IgD-negative memory B cell (primary cell): ENCODE results near the gene CIB2. TPM values are rescaled to one million over a fixed set of nuclear protein-coding genes. Genes with fewer than 3 reads are reported as not detected.
"Not testable (repeated sequence)": the region's sequence is repeated elsewhere in the genome, so short reads cannot be mapped to it uniquely, and the experiment has no call there.

Experiments used
- H3K27ac Mint-ChIP-seq, 3 donors: one replicate each; pipeline ENCODE4 v1.8.0; 2020 to 2022; ENCODE audit warnings: mild to moderate bottlenecking in 3 of 3, mixed read lengths in 3 of 3, moderate library complexity in 1 of 3
- H3K27me3 Mint-ChIP-seq: one replicate; pipeline ENCODE4 v1.8.0; 2021; ENCODE audit warnings: mixed read lengths
- H3K36me3 Mint-ChIP-seq: one replicate; pipeline ENCODE4 v1.8.0; 2020; ENCODE audit warnings: mild to moderate bottlenecking, mixed read lengths
- H3K4me1 Mint-ChIP-seq, 3 donors: one replicate each; pipeline ENCODE4 v1.8.0; 2020 to 2022; ENCODE audit warnings: mixed read lengths in 3 of 3, mild to moderate bottlenecking in 1 of 3
- H3K4me3 Mint-ChIP-seq, 4 donors: one replicate each; pipeline ENCODE4 v1.8.0; 2020 to 2022; ENCODE audit warnings: mild to moderate bottlenecking in 4 of 4, mixed read lengths in 4 of 4, moderate library complexity in 3 of 4
- H3K9me3 Mint-ChIP-seq, 3 donors: one replicate each; pipeline ENCODE4 v1.8.0; 2020 to 2021; ENCODE audit warnings: mixed read lengths in 3 of 3, mild to moderate bottlenecking in 1 of 3
- polyA plus RNA-seq: library from polyadenylated mRNA; unstranded; fragments of 300-500 nt; fragmentation: Illumina TruSeq; gene quantifications from one replicate; pipeline ENCODE4 v1.2.3, GENCODE V29; 2021

Gene CIB2
- polyA plus RNA-seq, 1 donor from 2014 or later: 5.7 TPM

- H3K27ac Mint-ChIP-seq: no peak overlapping the region
- H3K4me3 Mint-ChIP-seq: no peak overlapping the region
- H3K9me3 Mint-ChIP-seq: no peaks in the 10 kb centered on the region
- peaks cover 9 to 15% (median 12%) of the 10 kb centered on the region in 3 donors for H3K4me1 Mint-ChIP-seq
- no peaks in the 10 kb centered on the region for H3K36me3 Mint-ChIP-seq
- H3K27me3 Mint-ChIP-seq: no peaks in the 10 kb centered on the region
These were observed 26.0 kb upstream of the CIB2 start for GRCh38 chr15:78157203-78157602.

- H3K27ac Mint-ChIP-seq: no peak overlapping the region
- H3K9me3 Mint-ChIP-seq: no peaks in the 10 kb centered on the region
- no peaks in the 10 kb centered on the region for H3K36me3 Mint-ChIP-seq
- H3K27me3 Mint-ChIP-seq: no peaks in the 10 kb centered on the region
- no peak overlapping the region for H3K4me3 Mint-ChIP-seq
- peaks cover 9 to 15% (median 12%) of the 10 kb centered on the region in 3 donors for H3K4me1 Mint-ChIP-seq
These were observed 25.4 kb upstream of the CIB2 start for GRCh38 chr15:78156653-78157052.

- H3K27me3 Mint-ChIP-seq: no peaks in the 10 kb centered on the region
- H3K4me1 Mint-ChIP-seq: peaks cover 18 to 23% (median 20%) of the 10 kb centered on the region in 3 donors
- H3K9me3 Mint-ChIP-seq: no peaks in the 10 kb centered on the region
- H3K4me3 Mint-ChIP-seq: no peak overlapping the region
- H3K36me3 Mint-ChIP-seq: no peaks in the 10 kb centered on the region
- no peak overlapping the region for H3K27ac Mint-ChIP-seq
These were observed 24.2 kb upstream of the CIB2 start for GRCh38 chr15:78155355-78155939.

GRCh38 chr15:78154955-78155354 lies 23.7 kb upstream of the CIB2 start:
- H3K27me3 Mint-ChIP-seq: no peaks in the 10 kb centered on the region
- H3K27ac Mint-ChIP-seq: no peak overlapping the region
- H3K36me3 Mint-ChIP-seq: no peaks in the 10 kb centered on the region

GRCh38 chr15:78151075-78151474 lies 19.8 kb upstream of the CIB2 start:
- not testable (repeated sequence) for H3K9me3 Mint-ChIP-seq, H3K27me3 Mint-ChIP-seq, H3K36me3 Mint-ChIP-seq
- Mint-ChIP-seq H3K4me3 (peak overlapping the region; percentile 95 to 98 (median 96)), H3K27ac (peak overlapping the region in 1 of 3 donors; percentile 96), H3K4me1 (peaks cover 29 to 40% (median 31%) of the 10 kb centered on the region in 3 donors)

More at GRCh38 chr15:78154955-78155354, 23.7 kb upstream of the CIB2 start:
- Mint-ChIP-seq H3K9me3 (no peaks in the 10 kb centered on the region), H3K4me1 (peaks cover 23 to 28% (median 24%) of the 10 kb centered on the region in 3 donors), H3K4me3 (no peak overlapping the region)

GRCh38 chr15:78149805-78150751 lies 18.8 kb upstream of the CIB2 start:
- no peaks in the 10 kb centered on the region for H3K9me3 Mint-ChIP-seq
- no peaks in the 10 kb centered on the region for H3K36me3 Mint-ChIP-seq

DNA sequence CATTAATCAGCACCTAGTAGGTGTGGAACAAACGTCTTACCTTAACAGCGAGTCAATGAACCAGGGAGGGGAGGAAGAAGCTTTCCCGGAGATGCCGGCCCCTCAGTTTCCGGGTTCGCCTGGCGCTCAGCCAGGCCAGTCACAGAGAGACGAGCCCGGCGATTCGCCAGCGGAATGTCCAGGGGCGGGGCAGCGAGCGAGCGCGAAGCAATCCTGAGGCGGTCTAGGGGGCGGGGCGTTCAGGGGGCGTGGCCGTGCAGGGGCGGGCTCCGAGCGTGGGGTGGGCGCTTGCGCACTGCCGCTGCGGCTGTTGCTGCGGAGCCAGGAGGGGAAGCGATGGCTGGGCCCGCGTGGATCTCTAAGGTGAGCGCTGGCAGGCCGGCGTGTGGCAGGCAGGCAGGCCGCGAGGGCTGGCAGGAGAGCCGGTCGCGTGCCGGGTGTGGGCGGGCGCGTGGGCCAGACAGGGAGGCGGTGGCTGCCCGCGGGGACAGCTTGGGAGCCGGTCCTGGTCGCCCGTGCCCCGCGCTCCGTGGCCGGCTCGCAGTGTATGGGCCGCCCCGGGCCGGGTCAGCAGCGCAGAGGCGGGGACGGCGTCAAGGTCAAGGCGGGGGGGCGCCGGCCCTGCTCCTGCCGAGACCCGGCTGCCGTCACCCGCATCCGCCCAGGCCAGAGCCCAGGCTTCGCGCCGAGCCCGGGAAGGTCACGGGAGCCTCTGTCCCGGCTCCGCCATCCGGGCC lies 18.0 kb upstream of the CIB2 start, which contains the start of gene IDH3A:
IDH3A (plus strand) TSS at position 295 of the 737 bp plus-strand sequence; CDS start at position 337, 42 bp downstream.
- H3K27me3 Mint-ChIP-seq: no peaks in the 10 kb centered on the region

More at GRCh38 chr15:78149805-78150751, 18.8 kb upstream of the CIB2 start:
- H3K4me1 Mint-ChIP-seq: peaks cover 27 to 40% (median 31%) of the 10 kb centered on the region in 3 donors
- H3K4me3 Mint-ChIP-seq: peak overlapping the region; percentile 95 to 98 (median 96)
- H3K27me3 Mint-ChIP-seq: no peaks in the 10 kb centered on the region
- H3K27ac Mint-ChIP-seq: peak overlapping the region; percentile 89 to 96 (median 96)

GRCh38 chr15:78148392-78149067 lies 17.3 kb upstream of the CIB2 start:
- Mint-ChIP-seq H3K27me3 (no peaks in the 10 kb centered on the region), H3K27ac (peak overlapping the region; percentile 95 to 97 (median 96)), H3K9me3 (no peaks in the 10 kb centered on the region), H3K36me3 (no peaks in the 10 kb centered on the region), H3K4me1 (peaks cover 25 to 40% (median 30%) of the 10 kb centered on the region in 3 donors), H3K4me3 (peak overlapping the region; percentile 90 to 98 (median 98))

More for the DNA sequence above, 18.0 kb upstream of the CIB2 start, which contains the start of gene IDH3A:
- peaks cover 26 to 40% (median 30%) of the 10 kb centered on the region in 3 donors for H3K4me1 Mint-ChIP-seq
- H3K27ac Mint-ChIP-seq: peak within 1 kb of the TSS; percentile 95 to 97 (median 96)
- H3K36me3 Mint-ChIP-seq: no peaks in the 10 kb centered on the region
- no peaks in the 10 kb centered on the region for H3K9me3 Mint-ChIP-seq
- H3K4me3 Mint-ChIP-seq: peak within 1 kb of the TSS; percentile 95 to 98 (median 98)

GRCh38 chr15:78147566-78147965 lies 16.3 kb upstream of the CIB2 start:
- Mint-ChIP-seq H3K36me3 (no peaks in the 10 kb centered on the region), H3K9me3 (no peaks in the 10 kb centered on the region), H3K27me3 (no peaks in the 10 kb centered on the region), H3K4me1 (peaks cover 19 to 30% (median 23%) of the 10 kb centered on the region in 3 donors), H3K4me3 (peak overlapping the region in 3 of 4 donors; percentile 17 to 88 (median 83)), H3K27ac (no peak overlapping the region)

DNA sequence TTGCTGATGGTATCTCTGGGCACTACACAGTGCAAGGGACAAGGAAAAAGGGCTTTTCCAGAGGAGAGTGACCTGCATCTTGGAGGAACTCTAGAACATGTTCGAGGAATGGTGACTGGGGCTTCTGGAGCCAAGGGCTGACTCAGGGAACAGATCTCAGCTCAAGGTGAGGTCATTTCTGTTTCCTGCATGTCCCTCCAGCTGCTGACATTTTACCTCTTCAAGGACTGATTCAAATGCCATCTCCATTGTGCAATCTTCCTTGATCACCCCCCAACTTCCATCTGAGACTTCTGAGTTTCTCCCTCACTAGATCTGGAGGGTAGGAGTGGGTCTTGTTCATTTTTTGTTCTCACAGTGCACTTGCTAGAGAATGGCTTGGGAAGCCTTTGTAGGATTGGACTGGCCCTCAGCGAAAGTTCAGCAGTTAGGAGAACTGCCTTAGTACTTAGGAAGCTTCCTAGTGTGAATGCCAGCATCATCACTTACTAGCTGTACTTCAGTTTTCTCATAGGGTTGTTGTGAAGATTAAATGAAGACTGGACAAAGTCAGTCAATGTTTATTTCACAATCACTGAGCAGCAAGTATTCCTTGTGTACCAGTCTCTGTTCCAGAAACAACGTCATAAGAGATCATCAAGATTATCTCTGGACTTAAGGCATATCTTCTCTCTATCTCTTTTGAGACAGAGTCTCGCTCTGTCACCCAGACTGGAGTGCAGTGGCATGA lies 15.3 kb upstream of the CIB2 start:
- Mint-ChIP-seq H3K4me3 (peak overlapping the region in 2 of 4 donors; percentile 83 to 88), H3K27ac (peak overlapping the region in 1 of 3 donors; percentile 48), H3K4me1 (peaks cover 17 to 29% (median 22%) of the 10 kb centered on the region in 3 donors), H3K36me3 (no peaks in the 10 kb centered on the region), H3K27me3 (no peaks in the 10 kb centered on the region), H3K9me3 (no peaks in the 10 kb centered on the region)

DNA sequence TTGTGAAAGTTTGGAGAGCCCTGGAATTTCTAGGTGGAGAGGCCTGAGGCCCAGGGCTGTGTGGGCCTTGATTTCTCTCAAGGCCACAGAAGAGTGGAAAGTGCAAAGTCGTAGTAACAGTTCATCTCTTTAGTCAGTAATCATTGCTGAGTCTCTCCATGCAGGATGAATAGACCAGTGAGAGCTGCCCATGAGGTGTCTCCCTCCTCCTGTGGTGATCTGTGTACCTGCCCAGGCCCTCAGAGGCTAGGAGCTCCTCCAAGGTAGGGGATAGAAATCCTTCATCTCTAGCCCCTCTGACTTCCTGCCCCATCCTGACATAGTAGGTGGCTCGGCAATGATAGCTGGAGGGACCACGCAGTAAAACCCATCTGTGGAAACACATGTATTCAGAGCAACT lies 11.1 kb upstream of the CIB2 start:
- H3K27ac Mint-ChIP-seq: no peak overlapping the region

GRCh38 chr15:78140292-78140691 lies 9.0 kb upstream of the CIB2 start:
- H3K27me3 Mint-ChIP-seq: peaks cover 1% of the 10 kb centered on the region
- peaks cover 2% of the 10 kb centered on the region for H3K36me3 Mint-ChIP-seq
- H3K27ac Mint-ChIP-seq: no peak overlapping the region
- no peaks in the 10 kb centered on the region for H3K9me3 Mint-ChIP-seq
- peaks cover 0 to 3% (median 0%) of the 10 kb centered on the region in 3 donors for H3K4me1 Mint-ChIP-seq
- peak overlapping the region in 1 of 4 donors; percentile 23 for H3K4me3 Mint-ChIP-seq

More for the DNA sequence above, 11.1 kb upstream of the CIB2 start:
- H3K9me3 Mint-ChIP-seq: no peaks in the 10 kb centered on the region
- no peaks in the 10 kb centered on the region for H3K36me3 Mint-ChIP-seq
- H3K4me3 Mint-ChIP-seq: no peak overlapping the region
- peaks cover 0 to 2% (median 0%) of the 10 kb centered on the region in 3 donors for H3K4me1 Mint-ChIP-seq
- H3K27me3 Mint-ChIP-seq: no peaks in the 10 kb centered on the region

DNA sequence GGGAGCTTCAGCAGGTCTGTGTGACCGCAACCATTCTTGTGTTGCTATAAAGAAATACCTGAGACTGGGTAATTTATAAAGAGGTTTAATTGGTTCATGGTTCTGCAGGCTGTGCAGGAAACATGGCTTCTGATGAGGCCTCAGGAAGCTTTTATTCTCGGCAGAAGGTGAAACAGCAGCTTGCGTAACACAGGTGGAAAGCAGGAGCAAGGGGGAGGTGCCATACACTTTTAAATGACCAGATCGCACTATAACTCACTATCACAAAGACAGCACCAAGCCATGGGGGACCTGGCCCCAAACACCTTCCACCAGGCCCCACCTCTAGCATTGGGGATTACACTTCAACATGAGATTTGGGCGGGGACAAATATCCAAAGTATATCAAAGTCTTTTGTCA lies 8.3 kb upstream of the CIB2 start:
- H3K27me3 Mint-ChIP-seq: peaks cover 1% of the 10 kb centered on the region
- no peaks in the 10 kb centered on the region for H3K9me3 Mint-ChIP-seq
- H3K27ac Mint-ChIP-seq: no peak overlapping the region
- no peak overlapping the region for H3K4me3 Mint-ChIP-seq
- H3K36me3 Mint-ChIP-seq: peaks cover 2% of the 10 kb centered on the region
- peaks cover 0 to 3% (median 0%) of the 10 kb centered on the region in 3 donors for H3K4me1 Mint-ChIP-seq
